Medulla oblongata (tissue), 1 donor: ENCODE measurements around the gene TMEM151A.
"Not testable (repeated sequence)": the region's sequence is repeated elsewhere in the genome, so short reads cannot be mapped to it uniquely, and the experiment has no call there.

Experiments used
- DNase-seq: peaks from one replicate; pipeline ENCODE4 v3.0.0-alpha.2; 2015; ENCODE audit errors: extremely low spot score

The TMEM151A gene

GRCh38 chr11:66309475-66309874 is 17.8 kb downstream of the TMEM151A start:
- DNase-seq = no peak

GRCh38 chr11:66310324-66310723 is 18.6 kb downstream of the TMEM151A start:
- no peak for DNase-seq

GRCh38 chr11:66310803-66311440 is 19.2 kb downstream of the TMEM151A start:
- DNase-seq = not testable (repeated sequence)

GRCh38 chr11:66311470-66311964 is 19.8 kb downstream of the TMEM151A start:
- DNase-seq = no peak

GRCh38 chr11:66311965-66312548 is 20.4 kb downstream of the TMEM151A start:
- peak; percentile 88 for DNase-seq

- DNase-seq = peak; percentile 95
Observed at GRCh38 chr11:66312549-66313320, 21.0 kb downstream of the TMEM151A start.

- DNase-seq = no peak
Observed at GRCh38 chr11:66313321-66314185, 21.9 kb downstream of the TMEM151A start.

GRCh38 chr11:66314186-66314501 is 22.4 kb downstream of the TMEM151A start:
- DNase-seq = no peak

GRCh38 chr11:66314561-66315497 is 23.1 kb downstream of the TMEM151A start:
- DNase-seq = no peak

GRCh38 chr11:66315498-66315885 is 23.8 kb downstream of the TMEM151A start:
- no peak for DNase-seq

GRCh38 chr11:66315921-66316811 is 24.5 kb downstream of the TMEM151A start:
- DNase-seq = no peak

- no peak for DNase-seq
Observed at GRCh38 chr11:66316849-66317251, 25.2 kb downstream of the TMEM151A start, which contains the start of gene CD248. TSS of gene CD248 (minus strand) at chr11:66317044. CDS start at chr11:66317027, 17 bp downstream.

- DNase-seq = no peak
Observed at GRCh38 chr11:66317322-66317722, 25.6 kb downstream of the TMEM151A start.

- DNase-seq = no peak
Observed at GRCh38 chr11:66317723-66318599, 26.3 kb downstream of the TMEM151A start.

GRCh38 chr11:66318600-66318970 is 26.9 kb downstream of the TMEM151A start:
- no peak for DNase-seq

GRCh38 chr11:66320289-66320688 is 28.6 kb downstream of the TMEM151A start:
- not testable (repeated sequence) for DNase-seq

GRCh38 chr11:66320748-66321147 is 29.1 kb downstream of the TMEM151A start:
- DNase-seq = not testable (repeated sequence)

GRCh38 chr11:66321606-66322005 is 29.9 kb downstream of the TMEM151A start:
- no peak for DNase-seq
